K562 (cell line): ENCODE results near the gene KCTD8. TPM values are rescaled to one million over a fixed set of nuclear protein-coding genes. Genes with fewer than 3 reads are reported as not detected.

ENCODE experiments used
- ATAC-seq: fragments of 200-7000 bp; cut with Tn5 transposase; 3 replicates; pipeline ENCODE4 v1.9.1; 2020; ENCODE audit warnings: moderate library complexity
- BruUV-seq: library from RNA; stranded (reverse); fragments of 400-500 nt; replicated peaks from 2 replicates; lab custom pipeline; 2021; lab: Mats Ljungman, UMichigan
- CTCF ChIA-PET: fragments of 300-600 bp; formaldehyde crosslinking; extraction: SDS; loops from one replicate; lab custom pipeline; 2021; ENCODE audit warnings: low intra/inter-chr PET ratio; lab: Yijun Ruan, JAX
- POLR2A ChIA-PET: fragments of 300-600, 350-650 bp; sonication (Branson Sonifier 250); formaldehyde crosslinking; extraction: SDS; loops from one replicate; lab custom pipeline; 2021; ENCODE audit warnings: antibody characterized with exemption, inconsistent platforms; lab: Yijun Ruan, JAX
- DNase-seq, 4 experiments: peaks; one replicate each; pipeline versions ENCODE4 v3.0.0 to v3.0.0-alpha.2; 2011 to 2018; ENCODE audit warnings: low spot score in 3 of 4, mixed read lengths in 3 of 4; ENCODE audit errors: extremely low read depth in 1 of 4
- FAIRE-seq: peaks from 2 replicates; lab custom pipeline; 2011; peaks lifted over from hg19 to GRCh38; lab: Jason Lieb, UNC
- H2AFZ ChIP-seq: 2 replicates; pipeline ENCODE4 v1.6.0; 2011; ENCODE audit warnings: low read depth, low read length, control low read depth, inconsistent platforms
- H3K27ac ChIP-seq: fragments of 200-600 bp; 3 replicates; pipeline ENCODE4 v1.8.0; 2011; ENCODE audit warnings: low read depth, mild to moderate bottlenecking, control low read depth, inconsistent platforms, low read length, moderate library complexity, mixed read lengths; ENCODE audit errors: extremely low read depth
- H3K27me3 ChIP-seq, 2 experiments: fragments of 300-600 bp in 1 of 2; 2 replicates in 1 of 2; 3 replicates in 1 of 2; pipeline versions ENCODE4 v1.6.0 to v1.8.0; 2011; ENCODE audit warnings: inconsistent platforms in 2 of 2, low read length in 2 of 2, mild to moderate bottlenecking in 1 of 2, mixed read lengths in 1 of 2, moderate library complexity in 1 of 2; ENCODE audit not compliant: control insufficient read depth in 2 of 2, insufficient read depth in 2 of 2
- H3K36me3 ChIP-seq: fragments of 300-600 bp; 3 replicates; pipeline ENCODE4 v1.8.0; 2011; ENCODE audit warnings: mild to moderate bottlenecking, low read length, inconsistent platforms; ENCODE audit not compliant: control insufficient read depth, insufficient read depth
- H3K4me1 ChIP-seq, 2 experiments: fragments of 200-600 bp in 1 of 2; replicated peaks in 1 of 2; 2 replicates in 1 of 2; 3 replicates in 1 of 2; pipeline versions ENCODE4 v1.5.1 to v1.8.0; 2011; ENCODE audit warnings: inconsistent platforms in 2 of 2, low read length in 2 of 2, mild to moderate bottlenecking in 1 of 2, mixed read lengths in 1 of 2, moderate library complexity in 1 of 2; ENCODE audit not compliant: control insufficient read depth in 2 of 2, insufficient read depth in 2 of 2
- H3K4me2 ChIP-seq: 2 replicates; pipeline ENCODE4 v1.6.1; 2011; ENCODE audit warnings: low read length, control low read depth, inconsistent platforms, mixed read lengths; ENCODE audit not compliant: insufficient read depth
- H3K4me3 ChIP-seq: fragments of 200-600 bp; sonication (generic), shearing (Covaris generic); 2 replicates; pipeline ENCODE4 v1.5.1; 2016; ENCODE audit warnings: control low read depth, inconsistent platforms
- H3K79me2 ChIP-seq: fragments of 200-600 bp; 3 replicates; pipeline ENCODE4 v1.8.0; 2011; ENCODE audit warnings: low read length, inconsistent platforms; ENCODE audit not compliant: control insufficient read depth, insufficient read depth
- H3K9ac ChIP-seq, 2 experiments: 2 replicates each; pipeline versions ENCODE4 v1.6.0 to v1.6.1; 2011; ENCODE audit warnings: low read depth in 2 of 2, low read length in 2 of 2, control low read depth in 1 of 2, inconsistent platforms in 1 of 2, mild to moderate bottlenecking in 1 of 2, mixed read lengths in 1 of 2; ENCODE audit not compliant: insufficient read depth in 1 of 2
- H3K9me1 ChIP-seq: one replicate; pipeline ENCODE4 v1.6.0; 2011; ENCODE audit warnings: inconsistent platforms, mild to moderate bottlenecking, low read length, moderate library complexity; ENCODE audit not compliant: control insufficient read depth, insufficient read depth
- H3K9me3 ChIP-seq: replicated peaks from 2 replicates; pipeline ENCODE4 v1.5.1; 2011; ENCODE audit warnings: low read depth, low read length, inconsistent platforms; ENCODE audit not compliant: control insufficient read depth, insufficient read depth
- H4K20me1 ChIP-seq: replicated peaks from 2 replicates; pipeline ENCODE4 v1.6.1; 2011; ENCODE audit warnings: low read length, inconsistent platforms, mixed read lengths; ENCODE audit not compliant: control insufficient read depth, insufficient read depth
- CTCF ChIP-seq, 3 experiments: IDR thresholded peaks in 2 of 3; conservative IDR thresholded peaks in 1 of 3; 2 replicates each; pipeline ENCODE4 v1.5.1; 2011 to 2012; ENCODE audit warnings: low read length in 3 of 3, mild to moderate bottlenecking in 3 of 3, control low read depth in 2 of 3, improper control_type of control experiment in 1 of 3, inconsistent platforms in 1 of 3, low read depth in 1 of 3, mixed read lengths in 1 of 3, moderate library complexity in 1 of 3; ENCODE audit not compliant: insufficient read depth in 2 of 3
- ZNF444 ChIP-seq: fragments of 250-450 bp; sonication (Bioruptor Pico); IDR thresholded peaks from 2 replicates; pipeline ENCODE4 v1.4.0; 2020; ENCODE audit warnings: mild to moderate bottlenecking, moderate library complexity
- in situ Hi-C: fragments of 300-500 bp; cut with MboI; formaldehyde crosslinking; loops from 4 replicates; pipeline ENCODE4 v1.15.0; 2018; ENCODE audit warnings: inconsistent platforms, mixed read lengths
- intact Hi-C: fragments of 100-400 bp; cut with micrococcal nuclease; formaldehyde crosslinking; loops from 2 replicates; pipeline ENCODE4 v1.14.2; 2022
- polyA plus RNA-seq, 8 experiments: library from polyadenylated mRNA; depleted of rRNA in 4 of 8; stranded (reverse) in 5 of 8; unstranded in 3 of 8; fragments of >200 nt; fragmentation: Nextera tagmentation in 2 of 8; fragmentation: Illumina TruSeq in 1 of 8; extraction: Ambion mirVana in 2 of 8; extraction: Trizol in 1 of 8; gene quantifications; 2 replicates each; pipeline versions ENCODE4 v1.2.1 to v1.2.3, GENCODE V29; 2011 to 2014; ENCODE audit warnings: inconsistent platforms in 1 of 8, missing spikeins in 1 of 8
- total RNA-seq, 7 experiments: library from RNA; depleted of rRNA in 6 of 7; stranded (reverse); fragments of >200 nt in 6 of 7; fragmentation: Illumina TruSeq in 2 of 7; extraction: Trizol in 2 of 7; gene quantifications; 2 replicates each; pipeline versions ENCODE4 v1.2.1 to v1.2.3, GENCODE V29; 2011 to 2021; ENCODE audit warnings: low replicate concordance in 1 of 7
- TF ChIP-seq, protein P1 (sequence below): sonication (generic); formaldehyde crosslinking; IDR thresholded peaks from 2 replicates; pipeline ENCODE4 v1.8.0; 2022; ENCODE audit warnings: mild to moderate bottlenecking, missing genetic modification reagents

Gene KCTD8
- total and polyA plus RNA-seq, 9 of the 15 experiments (the other 6 are each of a cell fraction or from before 2014, with no cell fraction given) = not detected

DNA sequence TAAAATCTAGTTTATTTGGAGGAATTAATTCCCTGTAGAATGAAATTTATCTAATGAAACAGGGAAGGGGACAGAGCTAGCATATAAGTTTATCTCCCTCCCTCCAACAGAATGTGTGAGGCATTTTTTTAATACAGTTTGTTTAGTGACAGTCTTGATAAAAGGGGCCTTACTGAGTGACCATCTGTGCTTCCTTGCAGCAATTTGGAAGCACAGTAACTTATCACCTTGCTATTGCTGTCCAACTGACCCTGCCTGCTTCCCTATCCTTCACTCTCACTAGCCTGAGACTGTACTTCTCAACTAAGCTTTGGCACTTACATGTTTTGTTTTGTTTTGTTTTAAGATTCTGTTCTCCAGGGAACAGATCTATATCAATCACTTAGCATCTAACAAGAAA, 31.1 kb upstream of the KCTD8 start:
- Histone ChIP-seq H3K9me1 (no peaks in the 10 kb centered on the region), H3K79me2 (no peaks in the 10 kb centered on the region), H3K36me3 (no peaks in the 10 kb centered on the region), H2AFZ (no peak overlapping the region), H3K9me3 (no peaks in the 10 kb centered on the region), H3K4me3 (no peak overlapping the region), H4K20me1 (no peaks in the 10 kb centered on the region), H3K4me1 (no peaks in the 10 kb centered on the region), H3K27me3 (no peaks in the 10 kb centered on the region), H3K4me2 (no peak overlapping the region), H3K27ac (no peak overlapping the region), H3K9ac (no peak overlapping the region)
- CTCF ChIA-PET = no interaction called here
- BruUV-seq = no TSS peak
- TF ChIP-seq CTCF (IDR thresholded peaks at IDR 0.05 in 2 of 3, conservative IDR thresholded peaks at IDR 0.05 in 1 of 3; ENCODE audit: insufficient read depth in 2 of 3, low read depth in 1 of 3, low read length in 3 of 3) (no peak), ZNF444 (CRISPR knock-in tag) (no peak)
- TF ChIP-seq, protein P1, sequence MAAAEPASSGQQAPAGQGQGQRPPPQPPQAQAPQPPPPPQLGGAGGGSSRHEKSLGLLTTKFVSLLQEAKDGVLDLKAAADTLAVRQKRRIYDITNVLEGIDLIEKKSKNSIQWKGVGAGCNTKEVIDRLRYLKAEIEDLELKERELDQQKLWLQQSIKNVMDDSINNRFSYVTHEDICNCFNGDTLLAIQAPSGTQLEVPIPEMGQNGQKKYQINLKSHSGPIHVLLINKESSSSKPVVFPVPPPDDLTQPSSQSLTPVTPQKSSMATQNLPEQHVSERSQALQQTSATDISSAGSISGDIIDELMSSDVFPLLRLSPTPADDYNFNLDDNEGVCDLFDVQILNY = no peak
- FAIRE-seq = no peak
- in situ Hi-C loops = no loop called here
- POLR2A ChIA-PET = interaction anchor here (0.9 kb wide), 1 partner anchor 15 kb away, joined by 3 read pairs; no protein-coding TSS in a partner anchor
- no peak for ATAC-seq
- intact Hi-C loops = no loop called here
- DNase-seq = no peak
